ENCODE data around the gene KRTAP10-1.
"Not testable (repeated sequence)": the region's sequence is repeated elsewhere in the genome, so short reads cannot be mapped to it uniquely, and the experiment has no call there.

KRTAP10-1 gene

GRCh38 chr21:44581158-44581557 is 41.2 kb upstream of the KRTAP10-1 start:
- H3K4me3 ChIP-seq (ENCODE audit: low read depth, low read length): no peak overlapping the region
- in situ Hi-C loops (cut with HindIII; ENCODE audit: low sequenced_read_pairs): no loop called here
- DNase-seq (ENCODE audit: low read depth): no peak
- TF ChIP-seq, protein P1, sequence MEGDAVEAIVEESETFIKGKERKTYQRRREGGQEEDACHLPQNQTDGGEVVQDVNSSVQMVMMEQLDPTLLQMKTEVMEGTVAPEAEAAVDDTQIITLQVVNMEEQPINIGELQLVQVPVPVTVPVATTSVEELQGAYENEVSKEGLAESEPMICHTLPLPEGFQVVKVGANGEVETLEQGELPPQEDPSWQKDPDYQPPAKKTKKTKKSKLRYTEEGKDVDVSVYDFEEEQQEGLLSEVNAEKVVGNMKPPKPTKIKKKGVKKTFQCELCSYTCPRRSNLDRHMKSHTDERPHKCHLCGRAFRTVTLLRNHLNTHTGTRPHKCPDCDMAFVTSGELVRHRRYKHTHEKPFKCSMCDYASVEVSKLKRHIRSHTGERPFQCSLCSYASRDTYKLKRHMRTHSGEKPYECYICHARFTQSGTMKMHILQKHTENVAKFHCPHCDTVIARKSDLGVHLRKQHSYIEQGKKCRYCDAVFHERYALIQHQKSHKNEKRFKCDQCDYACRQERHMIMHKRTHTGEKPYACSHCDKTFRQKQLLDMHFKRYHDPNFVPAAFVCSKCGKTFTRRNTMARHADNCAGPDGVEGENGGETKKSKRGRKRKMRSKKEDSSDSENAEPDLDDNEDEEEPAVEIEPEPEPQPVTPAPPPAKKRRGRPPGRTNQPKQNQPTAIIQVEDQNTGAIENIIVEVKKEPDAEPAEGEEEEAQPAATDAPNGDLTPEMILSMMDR (IDR thresholded peaks at IDR 0.05; ENCODE audit: low read depth, low read length, missing control alignments): no peak

- in situ Hi-C loops (cut with HindIII; ENCODE audit: low sequenced_read_pairs); H3K4me3 ChIP-seq (ENCODE audit: low read depth, low read length); DNase-seq (ENCODE audit: low read depth): not testable (repeated sequence)
These were observed 40.3 kb upstream of the KRTAP10-1 start, which contains the start of gene KRTAP10-5 for GRCh38 chr21:44580231-44580821. TSS of gene KRTAP10-5 (minus strand) at chr21:44580604. CDS start at chr21:44580578, 26 bp downstream.

DNA sequence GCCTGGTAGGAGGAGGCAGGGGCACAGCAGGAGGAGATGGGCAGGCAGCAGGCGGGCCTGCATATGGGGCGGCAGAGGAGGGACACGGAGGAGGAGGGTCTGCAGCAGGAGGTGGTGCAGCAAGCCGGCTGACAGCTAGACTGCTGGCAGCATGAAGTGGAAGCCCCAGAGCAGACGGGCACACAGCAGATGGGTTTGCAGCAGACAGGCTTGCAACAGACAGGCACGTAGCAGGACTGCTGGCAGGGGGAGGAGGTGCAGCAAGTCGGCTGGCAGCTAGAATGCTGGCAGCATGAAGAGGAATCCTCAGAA is 39.8 kb upstream of the KRTAP10-1 start:
- DNase-seq (ENCODE audit: low read depth): no peak
- TF ChIP-seq, protein P1 (IDR thresholded peaks at IDR 0.05; ENCODE audit: low read depth, low read length, missing control alignments): no peak
- H3K4me3 ChIP-seq (ENCODE audit: low read depth, low read length): no peak overlapping the region
- in situ Hi-C loops (cut with HindIII; ENCODE audit: low sequenced_read_pairs): no loop called here

- no peak for DNase-seq (ENCODE audit: low read depth)
- H3K4me3 ChIP-seq (ENCODE audit: low read depth, low read length): no peak overlapping the region
- TF ChIP-seq, protein P1 (IDR thresholded peaks at IDR 0.05; ENCODE audit: low read depth, low read length, missing control alignments): no peak
- in situ Hi-C loops (cut with HindIII; ENCODE audit: low sequenced_read_pairs): no loop called here
These were observed 39.2 kb upstream of the KRTAP10-1 start for GRCh38 chr21:44579056-44579832.

- TF ChIP-seq, protein P1 (IDR thresholded peaks at IDR 0.05; ENCODE audit: low read depth, low read length, missing control alignments): no peak
- DNase-seq (ENCODE audit: low read depth): no peak
- in situ Hi-C loops (cut with HindIII; ENCODE audit: low sequenced_read_pairs): no loop called here
- H3K4me3 ChIP-seq (ENCODE audit: low read depth, low read length): no peak overlapping the region
These were observed 38.5 kb upstream of the KRTAP10-1 start for GRCh38 chr21:44578371-44579055.

GRCh38 chr21:44576025-44576420 is 36.0 kb upstream of the KRTAP10-1 start:
- in situ Hi-C loops (cut with HindIII; ENCODE audit: low sequenced_read_pairs): no loop called here
- DNase-seq (ENCODE audit: low read depth): no peak
- TF ChIP-seq, protein P1 (IDR thresholded peaks at IDR 0.05; ENCODE audit: low read depth, low read length, missing control alignments): no peak
- no peak overlapping the region for H3K4me3 ChIP-seq (ENCODE audit: low read depth, low read length)
